GM12872 (cell line): ENCODE results near the gene CGB1.
A peak's percentile ranks its signal among the peaks of the same experiment; 100 is the strongest.

Experiments used
- TF ChIP-seq, protein P1 (sequence below): IDR thresholded peaks from 3 replicates; pipeline ENCODE4 v1.5.1; 2011; ENCODE audit warnings: low read depth, mild to moderate bottlenecking, low read length, moderate library complexity; ENCODE audit not compliant: insufficient read depth

The CGB1 gene

DNA sequence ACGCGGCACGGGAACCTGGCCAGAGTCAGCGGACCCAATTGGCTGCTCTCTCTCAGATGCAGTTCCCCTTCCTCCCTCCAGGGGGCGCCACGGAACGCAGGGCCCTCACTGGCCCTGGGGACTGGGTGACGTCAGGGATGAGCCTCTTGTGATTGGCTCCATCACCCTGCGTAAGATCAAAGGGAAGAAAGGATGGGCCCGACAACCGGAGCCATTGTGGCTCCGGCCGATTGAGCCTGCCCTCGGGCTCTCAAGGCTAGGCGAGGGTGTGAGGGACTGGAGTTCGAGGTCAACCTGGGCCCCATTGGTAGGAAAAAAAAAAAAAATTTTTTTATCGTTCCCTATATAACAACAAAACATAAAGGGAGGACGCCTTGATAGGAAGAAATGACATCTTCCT, at the start of gene CGB1:
Gene CGB1 (minus strand): TSS at position 81 of the 400 bp plus-strand sequence. CDS start 184 bp downstream, outside the sequence.
- TF ChIP-seq, protein P1, sequence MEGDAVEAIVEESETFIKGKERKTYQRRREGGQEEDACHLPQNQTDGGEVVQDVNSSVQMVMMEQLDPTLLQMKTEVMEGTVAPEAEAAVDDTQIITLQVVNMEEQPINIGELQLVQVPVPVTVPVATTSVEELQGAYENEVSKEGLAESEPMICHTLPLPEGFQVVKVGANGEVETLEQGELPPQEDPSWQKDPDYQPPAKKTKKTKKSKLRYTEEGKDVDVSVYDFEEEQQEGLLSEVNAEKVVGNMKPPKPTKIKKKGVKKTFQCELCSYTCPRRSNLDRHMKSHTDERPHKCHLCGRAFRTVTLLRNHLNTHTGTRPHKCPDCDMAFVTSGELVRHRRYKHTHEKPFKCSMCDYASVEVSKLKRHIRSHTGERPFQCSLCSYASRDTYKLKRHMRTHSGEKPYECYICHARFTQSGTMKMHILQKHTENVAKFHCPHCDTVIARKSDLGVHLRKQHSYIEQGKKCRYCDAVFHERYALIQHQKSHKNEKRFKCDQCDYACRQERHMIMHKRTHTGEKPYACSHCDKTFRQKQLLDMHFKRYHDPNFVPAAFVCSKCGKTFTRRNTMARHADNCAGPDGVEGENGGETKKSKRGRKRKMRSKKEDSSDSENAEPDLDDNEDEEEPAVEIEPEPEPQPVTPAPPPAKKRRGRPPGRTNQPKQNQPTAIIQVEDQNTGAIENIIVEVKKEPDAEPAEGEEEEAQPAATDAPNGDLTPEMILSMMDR: peak; percentile 71

DNA sequence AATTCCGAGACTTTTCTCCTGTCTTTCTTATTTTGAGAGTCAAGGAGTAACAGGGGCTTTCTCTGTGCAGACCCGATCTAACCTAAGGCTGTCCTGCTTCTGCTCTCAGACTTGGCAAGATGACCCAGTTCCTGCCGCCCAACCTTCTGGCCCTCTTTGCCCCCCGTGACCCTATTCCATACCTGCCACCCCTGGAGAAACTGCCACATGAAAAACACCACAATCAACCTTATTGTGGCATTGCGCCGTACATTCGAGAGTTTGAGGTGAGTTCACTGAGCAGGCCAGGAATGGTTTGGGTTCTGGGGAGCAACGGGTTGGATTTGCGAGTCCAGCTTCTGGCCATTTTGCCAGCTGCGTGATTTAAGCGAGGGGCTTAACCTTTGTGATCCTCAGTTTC, 49.6 kb upstream of the CGB1 start:
- TF ChIP-seq, protein P1: no peak

DNA sequence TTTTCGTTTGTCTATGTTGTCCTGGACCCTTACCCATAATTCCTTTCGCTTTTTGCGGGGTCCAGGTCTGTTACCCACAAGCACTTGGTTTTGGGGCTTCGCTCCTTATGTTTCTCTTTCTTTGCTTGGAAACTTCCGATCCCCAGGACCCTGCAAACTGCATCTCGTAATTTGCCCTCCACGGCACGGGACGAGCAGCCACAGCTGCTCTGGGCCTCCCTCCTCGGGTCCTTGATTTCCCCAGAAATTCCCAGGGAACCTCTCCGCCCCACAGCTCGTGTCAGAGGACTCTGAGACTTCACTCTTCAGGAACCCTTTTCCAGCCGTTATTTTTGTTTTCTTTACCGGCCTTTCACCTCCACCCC, 49.2 kb upstream of the CGB1 start:
- TF ChIP-seq, protein P1: no peak

DNA sequence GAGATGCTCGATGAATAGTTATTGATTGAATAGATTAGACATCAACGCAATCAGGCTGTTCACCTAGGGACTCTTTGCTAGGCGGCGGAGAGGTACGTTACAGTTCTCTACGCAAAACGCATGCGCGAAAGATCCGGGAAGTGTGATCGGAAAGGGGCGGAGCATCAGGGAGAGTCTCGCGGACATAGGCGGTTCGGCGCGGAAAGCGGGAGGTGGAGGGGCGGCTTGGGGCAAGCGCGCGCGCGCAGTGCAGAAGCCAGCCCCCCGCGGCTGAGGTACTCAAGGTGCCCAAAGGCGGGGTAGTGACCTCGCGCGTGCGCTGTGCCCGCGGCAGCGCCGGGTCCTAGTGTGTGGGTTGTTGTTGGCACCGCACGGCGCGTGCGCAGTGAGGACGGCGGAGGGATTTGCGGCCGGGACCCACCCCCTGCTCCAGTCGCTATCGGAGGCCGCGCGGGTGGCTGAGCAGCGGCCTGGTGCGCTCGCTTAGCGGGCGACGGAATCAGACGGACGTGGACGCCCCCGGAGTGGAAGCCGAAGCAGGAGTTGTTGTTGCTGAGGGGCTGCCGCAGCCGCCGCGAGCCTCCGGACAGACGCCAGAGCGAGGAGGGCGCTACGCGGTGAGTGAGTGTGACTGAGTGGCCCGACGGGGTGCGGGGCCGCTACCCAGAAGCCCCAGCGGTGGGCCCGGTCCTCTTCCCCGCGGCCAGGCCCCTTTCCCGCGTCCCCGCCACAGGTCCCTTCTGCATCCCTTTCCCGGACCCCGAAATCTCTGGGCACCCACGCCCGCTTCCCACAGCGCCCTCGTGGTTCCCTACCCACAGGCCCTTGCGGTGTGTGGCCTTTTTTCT, 48.5 kb upstream of the CGB1 start, which contains the start of gene SNRNP70:
Gene SNRNP70 (plus strand): TSS at position 432 of the 848 bp plus-strand sequence. CDS start 964 bp downstream, outside the sequence.
- TF ChIP-seq, protein P1: no peak

DNA sequence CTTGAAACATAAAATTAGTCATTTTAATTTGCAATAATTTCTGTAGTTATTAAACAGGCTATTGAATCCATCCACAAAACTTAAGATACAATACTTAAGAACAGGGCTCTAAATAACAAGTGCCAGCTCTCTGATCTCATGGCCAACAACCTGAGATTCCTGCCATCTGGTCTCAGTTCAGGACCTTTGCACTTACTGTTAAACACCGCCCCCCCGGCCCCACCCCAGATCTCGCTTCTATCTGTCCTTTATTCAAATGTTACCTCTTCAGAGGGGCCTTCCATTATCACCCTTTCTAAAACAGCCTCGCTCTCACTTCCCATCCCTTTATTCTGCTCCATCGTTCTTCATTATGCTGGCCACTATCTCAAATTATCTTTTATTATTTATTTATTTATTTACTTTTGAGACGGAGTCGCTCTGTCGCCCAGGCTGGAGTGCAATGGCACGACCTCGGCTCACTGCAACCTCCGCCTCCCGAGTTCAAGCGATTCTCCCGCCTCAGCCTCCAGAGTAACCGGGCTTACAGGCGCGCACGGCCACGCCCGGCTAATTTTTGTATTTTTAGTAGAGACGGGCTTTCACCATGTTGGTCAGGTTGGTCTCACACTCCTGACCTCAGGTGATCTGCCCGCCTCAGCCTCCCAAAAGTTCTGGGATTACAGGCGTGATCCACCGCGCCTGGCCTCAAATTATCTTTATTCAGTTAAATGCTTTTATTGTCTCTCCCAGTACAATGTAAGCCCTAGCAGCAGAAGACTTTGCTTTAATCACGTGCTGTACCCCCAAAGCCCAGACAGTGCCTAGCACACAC, 47.7 kb upstream of the CGB1 start:
- TF ChIP-seq, protein P1: no peak

DNA sequence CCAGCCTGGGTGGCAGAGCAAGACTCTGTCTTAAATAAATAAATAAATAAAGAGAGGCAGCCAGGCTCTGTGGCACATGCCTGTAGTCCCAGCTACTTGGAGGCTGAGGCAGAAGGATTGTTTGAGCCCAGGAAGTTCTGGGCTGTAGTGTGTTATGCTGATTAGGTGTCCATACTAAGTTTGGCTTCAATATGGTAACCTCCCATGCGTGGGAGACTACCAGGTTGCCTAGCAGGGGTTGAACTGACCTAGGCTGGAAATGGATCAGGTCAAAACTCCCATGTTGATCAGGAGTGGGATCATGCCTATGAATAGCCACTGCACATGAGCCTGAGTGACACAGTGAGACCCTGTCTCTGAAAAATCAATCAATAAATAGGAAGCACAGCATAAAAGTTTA, 44.6 kb upstream of the CGB1 start:
- TF ChIP-seq, protein P1: no peak

DNA sequence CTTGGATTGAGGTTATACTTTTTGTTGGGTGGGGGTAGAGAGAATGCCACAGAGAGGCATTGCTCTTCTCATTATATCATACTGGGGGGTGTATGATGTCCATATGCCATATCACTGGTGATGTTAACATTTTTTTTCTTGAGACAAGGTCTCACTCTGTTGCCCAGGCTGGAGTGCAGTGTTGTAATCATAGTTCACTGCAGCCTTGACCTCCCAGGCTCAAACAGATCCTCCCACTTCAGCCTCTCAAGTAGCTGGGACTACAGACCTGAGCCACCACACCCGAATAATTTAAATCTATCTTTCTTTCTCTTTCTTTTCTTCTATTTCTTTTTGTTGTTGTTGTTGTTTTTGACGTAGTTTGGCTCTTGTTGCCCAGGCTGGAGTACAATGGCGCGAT, 43.7 kb upstream of the CGB1 start:
- TF ChIP-seq, protein P1: no peak
